Endothelial cell (in vitro differentiated cells): ENCODE measurements around the gene SLC35F5. TPM values are rescaled to one million over a fixed set of nuclear protein-coding genes. Genes with fewer than 3 reads are reported as not detected.
"Not testable (repeated sequence)": the region's sequence is repeated elsewhere in the genome, so short reads cannot be mapped to it uniquely, and the experiment has no call there.

Source experiments
- DNase-seq: peaks from one replicate; pipeline ENCODE4 v3.0.0; 2021; ENCODE audit warnings: low spot score
- H3K27ac Mint-ChIP-seq: one replicate; pipeline ENCODE4 v1.8.0; 2021; ENCODE audit warnings: mixed read lengths, inconsistent platforms; ENCODE audit not compliant: unreplicated experiment
- H3K27me3 Mint-ChIP-seq: one replicate; pipeline ENCODE4 v1.8.0; 2021; ENCODE audit warnings: mild to moderate bottlenecking, moderate library complexity, mixed read lengths, inconsistent platforms; ENCODE audit not compliant: unreplicated experiment
- H3K36me3 Mint-ChIP-seq: one replicate; pipeline ENCODE4 v1.8.0; 2021; ENCODE audit warnings: mild to moderate bottlenecking, low read depth, mixed read lengths, inconsistent platforms; ENCODE audit not compliant: unreplicated experiment
- H3K4me1 Mint-ChIP-seq: one replicate; pipeline ENCODE4 v1.8.0; 2021; ENCODE audit warnings: mild to moderate bottlenecking, mixed read lengths, inconsistent platforms; ENCODE audit not compliant: unreplicated experiment
- H3K4me3 Mint-ChIP-seq: one replicate; pipeline ENCODE4 v1.8.0; 2021; ENCODE audit warnings: mild to moderate bottlenecking, mixed read lengths, inconsistent platforms; ENCODE audit not compliant: unreplicated experiment
- H3K9me3 Mint-ChIP-seq: one replicate; pipeline ENCODE4 v1.8.0; 2021; ENCODE audit warnings: mixed read lengths, inconsistent platforms; ENCODE audit not compliant: unreplicated experiment
- total RNA-seq: library from RNA; stranded (reverse); fragmentation: NEBNext Ultra II Directional; extraction: Animal tissue kit (Norgen Biotek cat#: 25700); gene quantifications from one replicate; pipeline ENCODE4 v1.2.1, GENCODE V29; 2021; ENCODE audit not compliant: unreplicated experiment
- TF ChIP-seq, protein P1 (sequence below): fragments of 200-600 bp; sonication (generic); IDR thresholded peaks from one replicate; pipeline ENCODE4 v1.5.0; 2021; ENCODE audit warnings: antibody characterized with exemption; ENCODE audit not compliant: unreplicated experiment

SLC35F5 gene
- total RNA-seq, 1 donor from 2014 or later = 34.4 TPM

GRCh38 chr2:113697516-113697915 is 58.9 kb downstream of the SLC35F5 start:
- no peak overlapping the region for H3K27ac Mint-ChIP-seq
- peaks cover 15% of the 10 kb centered on the region for H3K4me1 Mint-ChIP-seq
- no peaks in the 10 kb centered on the region for H3K9me3 Mint-ChIP-seq
- H3K4me3 Mint-ChIP-seq = no peak overlapping the region
- H3K36me3 Mint-ChIP-seq = peaks cover 4% of the 10 kb centered on the region
- TF ChIP-seq, protein P1, sequence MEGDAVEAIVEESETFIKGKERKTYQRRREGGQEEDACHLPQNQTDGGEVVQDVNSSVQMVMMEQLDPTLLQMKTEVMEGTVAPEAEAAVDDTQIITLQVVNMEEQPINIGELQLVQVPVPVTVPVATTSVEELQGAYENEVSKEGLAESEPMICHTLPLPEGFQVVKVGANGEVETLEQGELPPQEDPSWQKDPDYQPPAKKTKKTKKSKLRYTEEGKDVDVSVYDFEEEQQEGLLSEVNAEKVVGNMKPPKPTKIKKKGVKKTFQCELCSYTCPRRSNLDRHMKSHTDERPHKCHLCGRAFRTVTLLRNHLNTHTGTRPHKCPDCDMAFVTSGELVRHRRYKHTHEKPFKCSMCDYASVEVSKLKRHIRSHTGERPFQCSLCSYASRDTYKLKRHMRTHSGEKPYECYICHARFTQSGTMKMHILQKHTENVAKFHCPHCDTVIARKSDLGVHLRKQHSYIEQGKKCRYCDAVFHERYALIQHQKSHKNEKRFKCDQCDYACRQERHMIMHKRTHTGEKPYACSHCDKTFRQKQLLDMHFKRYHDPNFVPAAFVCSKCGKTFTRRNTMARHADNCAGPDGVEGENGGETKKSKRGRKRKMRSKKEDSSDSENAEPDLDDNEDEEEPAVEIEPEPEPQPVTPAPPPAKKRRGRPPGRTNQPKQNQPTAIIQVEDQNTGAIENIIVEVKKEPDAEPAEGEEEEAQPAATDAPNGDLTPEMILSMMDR = no peak
- no peaks in the 10 kb centered on the region for H3K27me3 Mint-ChIP-seq
- no peak for DNase-seq

- Mint-ChIP-seq H3K9me3 (no peaks in the 10 kb centered on the region), H3K36me3 (peaks cover 4% of the 10 kb centered on the region), H3K4me3 (no peak overlapping the region), H3K4me1 (peaks cover 10% of the 10 kb centered on the region), H3K27me3 (no peaks in the 10 kb centered on the region), H3K27ac (no peak overlapping the region)
- TF ChIP-seq, protein P1 = no peak
- DNase-seq = no peak
Measured at GRCh38 chr2:113694438-113694837, 62.0 kb downstream of the SLC35F5 start.

DNA sequence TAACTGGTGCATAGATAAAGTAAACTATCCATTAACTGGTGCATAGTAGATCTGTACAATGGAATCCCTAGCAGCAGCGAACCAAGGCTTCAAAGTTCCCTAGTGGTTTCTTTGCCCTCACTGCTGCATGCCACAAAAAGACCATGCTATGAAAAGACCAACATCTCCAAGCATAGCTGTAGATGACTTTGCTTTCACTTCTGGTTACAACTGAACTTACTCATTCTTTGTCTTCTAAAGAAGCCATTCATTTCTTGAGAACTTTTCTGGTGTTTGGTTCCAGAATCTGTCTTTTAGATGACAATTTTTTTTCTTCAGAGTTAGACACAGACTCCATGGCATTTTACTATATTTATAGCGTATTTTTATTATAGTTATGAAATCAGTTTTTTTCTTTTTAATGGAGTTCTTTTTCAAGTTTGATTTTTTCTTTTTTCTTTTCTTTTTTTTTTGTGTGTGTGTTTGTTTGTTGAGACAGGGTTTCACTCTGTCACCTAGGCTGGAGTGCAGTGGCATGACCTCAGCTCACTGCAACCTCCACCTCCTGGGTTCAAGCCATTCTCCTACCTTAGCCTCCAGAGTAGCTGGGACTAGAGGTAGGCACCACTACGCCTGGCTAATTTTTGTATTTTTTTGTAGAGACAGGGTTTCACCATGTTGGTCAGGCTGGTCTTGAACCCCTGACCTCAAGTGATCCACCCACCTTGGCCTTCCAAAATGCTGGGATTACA is 63.6 kb downstream of the SLC35F5 start:
- H3K4me1 Mint-ChIP-seq = peaks cover 10% of the 10 kb centered on the region
- H3K27me3 Mint-ChIP-seq = no peaks in the 10 kb centered on the region
- H3K27ac Mint-ChIP-seq = no peak overlapping the region
- H3K36me3 Mint-ChIP-seq = peaks cover 4% of the 10 kb centered on the region
- H3K4me3 Mint-ChIP-seq = no peak overlapping the region
- TF ChIP-seq, protein P1 = no peak
- DNase-seq = no peak
- H3K9me3 Mint-ChIP-seq = no peaks in the 10 kb centered on the region

DNA sequence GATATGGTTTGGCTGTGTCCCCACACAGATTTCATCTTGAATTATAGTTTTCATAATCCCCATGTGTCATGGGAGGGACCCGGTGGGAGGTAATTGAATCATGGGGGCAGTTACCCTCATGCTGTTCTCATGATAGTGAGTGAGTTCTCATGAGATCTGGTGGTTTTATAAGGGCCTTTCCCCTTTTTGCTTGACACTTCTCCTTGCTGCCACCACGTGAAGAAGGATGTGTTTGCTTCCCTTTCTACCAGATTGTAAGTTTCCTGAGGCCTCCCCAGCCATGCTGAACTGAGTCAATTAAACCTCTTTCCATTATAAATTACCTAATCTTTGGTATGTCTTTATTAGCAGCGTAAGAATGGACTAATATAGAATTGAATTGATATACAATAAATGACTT is 65.6 kb downstream of the SLC35F5 start:
- H3K27me3 Mint-ChIP-seq = not testable (repeated sequence)

DNA sequence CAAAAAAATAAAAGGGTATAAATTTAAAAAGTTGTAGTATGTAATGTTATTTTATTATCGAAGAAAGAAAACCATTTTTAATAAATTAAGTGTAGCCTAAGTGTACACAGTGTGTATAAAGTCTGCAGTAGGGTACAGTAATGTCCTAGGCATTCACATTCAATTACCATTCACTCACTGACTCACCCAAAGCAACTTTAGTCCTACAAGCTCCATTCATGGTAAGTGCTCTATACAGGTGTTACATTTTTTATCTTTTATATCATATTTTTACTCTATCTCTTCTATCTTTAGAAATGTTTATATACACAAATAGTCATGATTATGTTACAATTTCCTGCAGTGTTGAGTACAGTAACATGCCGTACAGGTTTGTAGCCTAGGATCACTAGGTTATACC is 69.9 kb downstream of the SLC35F5 start:
- TF ChIP-seq, protein P1 = no peak
- peaks cover 2% of the 10 kb centered on the region for H3K27me3 Mint-ChIP-seq
- no peak overlapping the region for H3K4me3 Mint-ChIP-seq
- no peaks in the 10 kb centered on the region for H3K9me3 Mint-ChIP-seq
- no peaks in the 10 kb centered on the region for H3K36me3 Mint-ChIP-seq
- no peak for DNase-seq
- no peaks in the 10 kb centered on the region for H3K4me1 Mint-ChIP-seq
- H3K27ac Mint-ChIP-seq = no peak overlapping the region

More for the DNA sequence above, 65.6 kb downstream of the SLC35F5 start:
- H3K36me3 Mint-ChIP-seq, H3K4me3 Mint-ChIP-seq, DNase-seq, H3K27ac Mint-ChIP-seq, H3K9me3 Mint-ChIP-seq: not testable (repeated sequence)
- H3K4me1 Mint-ChIP-seq = peaks cover 10% of the 10 kb centered on the region
